Measurements from ENCODE around the gene UNC119B.

UNC119B gene

GRCh38 chr12:120762086-120762485, 51.8 kb downstream of the UNC119B start:
- in situ Hi-C loops (cut with MboI; ENCODE audit: low sequenced_read_pairs) = no loop called here

- in situ Hi-C loops (cut with MboI; ENCODE audit: low sequenced_read_pairs) = no loop called here
These were observed 53.0 kb downstream of the UNC119B start for GRCh38 chr12:120763250-120763649.

- in situ Hi-C loops (cut with MboI; ENCODE audit: low sequenced_read_pairs) = no loop called here
These were observed 54.6 kb downstream of the UNC119B start for GRCh38 chr12:120764816-120765215.

GRCh38 chr12:120766566-120766965, 56.3 kb downstream of the UNC119B start:
- in situ Hi-C loops (cut with MboI; ENCODE audit: low sequenced_read_pairs) = no loop called here

- in situ Hi-C loops (cut with MboI; ENCODE audit: low sequenced_read_pairs) = no loop called here
These were observed 57.1 kb downstream of the UNC119B start for GRCh38 chr12:120767071-120768024.

- in situ Hi-C loops (cut with MboI; ENCODE audit: low sequenced_read_pairs) = no loop called here
These were observed 60.8 kb downstream of the UNC119B start for GRCh38 chr12:120771097-120771496.
